Testis (tissue), 3 donors: ENCODE data around the gene RNF224. TPM values are rescaled to one million over a fixed set of nuclear protein-coding genes. Genes with fewer than 3 reads are reported as not detected.

Experiments used
- DNase-seq: peaks from one replicate; pipeline ENCODE4 v3.0.0-alpha.2; 2019
- H3K27ac ChIP-seq, 2 donors: fragments of 200-600 bp; sonication (generic); one replicate each; pipeline ENCODE4 v1.5.1; 2019
- H3K27me3 ChIP-seq: fragments of 200-600 bp; sonication (generic); one replicate; pipeline ENCODE4 v1.5.1; 2019
- H3K36me3 ChIP-seq: fragments of 200-600 bp; sonication (generic); one replicate; pipeline ENCODE4 v1.5.1; 2017; ENCODE audit warnings: low read depth; ENCODE audit errors: missing control alignments
- H3K4me1 ChIP-seq: fragments of 200-600 bp; sonication (generic); one replicate; pipeline ENCODE4 v1.5.1; 2019
- H3K4me3 ChIP-seq, 2 donors: fragments of 200-600 bp; sonication (generic); one replicate each; pipeline ENCODE4 v1.5.1; 2017 to 2019
- H3K9me3 ChIP-seq: fragments of 200-600 bp; sonication (generic); one replicate; pipeline ENCODE4 v1.5.1; 2017
- POLR2A ChIP-seq: fragments of 450-650 bp; IDR thresholded peaks from one replicate; pipeline ENCODE4 v1.6.1; 2017; ENCODE audit warnings: antibody characterized with exemption, mild to moderate bottlenecking, moderate library complexity
- WGBS, 2 donors: methylation state at CpG; one replicate each; pipeline ENCODE4 v1.1.5; 2018; 5-methylcytosine and 5-hydroxymethylcytosine counted together
- intact Hi-C: fragments of 100-400 bp; cut with DNase I; formaldehyde crosslinking; loops from one replicate; pipeline ENCODE4 v1.15.1; 2023; ENCODE audit warnings: low total_unique reads
- polyA plus RNA-seq: library from polyadenylated mRNA; stranded (reverse); fragments of 350-450 nt; fragmentation: Illumina TruSeq; extraction: RNeasy Lipid Tissue Mini Kit (QIAGEN cat#74804); gene quantifications from one replicate; pipeline ENCODE4 v1.2.3, GENCODE V29; 2014; ENCODE audit warnings: low read depth, low replicate concordance; ENCODE audit not compliant: insufficient read depth
- total RNA-seq, 2 donors: library from RNA; depleted of rRNA; stranded (reverse); fragments of >200 nt; gene quantifications; one replicate each; pipeline ENCODE4 v1.2.3, GENCODE V29; 2016
- TF ChIP-seq, protein P1 (sequence below), 3 experiments: fragments of 450-650 bp in 2 of 3; fragments of 200-600 bp in 1 of 3; sonication (generic) in 1 of 3; IDR thresholded peaks; one replicate each; pipeline ENCODE4 v1.5.1; 2016 to 2019; ENCODE audit warnings: antibody characterized with exemption in 3 of 3, mild to moderate bottlenecking in 2 of 3, moderate library complexity in 1 of 3

Gene RNF224
- total and polyA plus RNA-seq, 3 donors from 2014 or later: 0.17 to 0.71 (median 0.37) TPM

DNA sequence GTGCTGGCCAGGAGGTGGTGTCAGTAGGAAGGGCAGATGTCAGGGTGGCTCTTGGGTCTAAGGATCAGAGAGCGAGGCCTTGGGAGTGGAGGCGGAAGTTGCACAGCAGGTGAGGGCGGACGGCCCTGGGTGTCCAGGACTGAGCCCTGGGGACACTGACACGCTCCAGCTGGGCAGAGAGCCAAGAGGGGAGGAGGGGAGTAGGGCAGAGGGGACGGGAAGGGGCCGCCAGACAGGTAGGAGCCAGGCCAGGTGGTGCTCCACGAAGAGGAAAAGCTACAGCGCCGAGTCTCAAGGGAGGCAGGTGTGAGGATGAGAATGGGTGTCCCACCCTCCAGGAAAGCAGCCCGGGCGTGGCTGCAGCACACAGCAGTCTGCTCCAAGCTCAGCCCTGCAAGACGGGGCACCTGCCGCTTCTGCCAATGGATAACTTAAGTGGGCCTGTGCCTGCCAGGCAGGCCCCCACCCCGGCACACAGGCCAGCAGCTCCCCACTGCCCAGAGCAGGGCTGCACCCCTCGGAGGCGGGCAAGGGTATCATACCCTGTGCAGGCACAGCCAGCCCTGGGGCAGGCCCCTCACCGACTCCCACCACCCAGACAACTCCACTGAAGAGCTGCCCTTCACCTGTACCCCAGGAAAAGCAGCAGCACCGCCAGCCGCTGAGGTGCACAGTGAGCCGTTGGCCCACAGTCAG lies 31.6 kb upstream of the RNF224 start:
- no peak for TF ChIP-seq POLR2A
- TF ChIP-seq, protein P1, sequence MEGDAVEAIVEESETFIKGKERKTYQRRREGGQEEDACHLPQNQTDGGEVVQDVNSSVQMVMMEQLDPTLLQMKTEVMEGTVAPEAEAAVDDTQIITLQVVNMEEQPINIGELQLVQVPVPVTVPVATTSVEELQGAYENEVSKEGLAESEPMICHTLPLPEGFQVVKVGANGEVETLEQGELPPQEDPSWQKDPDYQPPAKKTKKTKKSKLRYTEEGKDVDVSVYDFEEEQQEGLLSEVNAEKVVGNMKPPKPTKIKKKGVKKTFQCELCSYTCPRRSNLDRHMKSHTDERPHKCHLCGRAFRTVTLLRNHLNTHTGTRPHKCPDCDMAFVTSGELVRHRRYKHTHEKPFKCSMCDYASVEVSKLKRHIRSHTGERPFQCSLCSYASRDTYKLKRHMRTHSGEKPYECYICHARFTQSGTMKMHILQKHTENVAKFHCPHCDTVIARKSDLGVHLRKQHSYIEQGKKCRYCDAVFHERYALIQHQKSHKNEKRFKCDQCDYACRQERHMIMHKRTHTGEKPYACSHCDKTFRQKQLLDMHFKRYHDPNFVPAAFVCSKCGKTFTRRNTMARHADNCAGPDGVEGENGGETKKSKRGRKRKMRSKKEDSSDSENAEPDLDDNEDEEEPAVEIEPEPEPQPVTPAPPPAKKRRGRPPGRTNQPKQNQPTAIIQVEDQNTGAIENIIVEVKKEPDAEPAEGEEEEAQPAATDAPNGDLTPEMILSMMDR (IDR thresholded peaks at IDR 0.05): no peak
- Histone ChIP-seq H3K27ac (no peak overlapping the region), H3K27me3 (no peaks in the 10 kb centered on the region), H3K4me1 (peaks cover 24% of the 10 kb centered on the region), H3K36me3 (no peaks in the 10 kb centered on the region), H3K9me3 (no peaks in the 10 kb centered on the region), H3K4me3 (no peak overlapping the region)
- WGBS, 2 donors: 85 to 88% methylated on average over 19 to 21 of the region's 21 CpGs
- intact Hi-C loops: no loop called here
- no peak for DNase-seq

DNA sequence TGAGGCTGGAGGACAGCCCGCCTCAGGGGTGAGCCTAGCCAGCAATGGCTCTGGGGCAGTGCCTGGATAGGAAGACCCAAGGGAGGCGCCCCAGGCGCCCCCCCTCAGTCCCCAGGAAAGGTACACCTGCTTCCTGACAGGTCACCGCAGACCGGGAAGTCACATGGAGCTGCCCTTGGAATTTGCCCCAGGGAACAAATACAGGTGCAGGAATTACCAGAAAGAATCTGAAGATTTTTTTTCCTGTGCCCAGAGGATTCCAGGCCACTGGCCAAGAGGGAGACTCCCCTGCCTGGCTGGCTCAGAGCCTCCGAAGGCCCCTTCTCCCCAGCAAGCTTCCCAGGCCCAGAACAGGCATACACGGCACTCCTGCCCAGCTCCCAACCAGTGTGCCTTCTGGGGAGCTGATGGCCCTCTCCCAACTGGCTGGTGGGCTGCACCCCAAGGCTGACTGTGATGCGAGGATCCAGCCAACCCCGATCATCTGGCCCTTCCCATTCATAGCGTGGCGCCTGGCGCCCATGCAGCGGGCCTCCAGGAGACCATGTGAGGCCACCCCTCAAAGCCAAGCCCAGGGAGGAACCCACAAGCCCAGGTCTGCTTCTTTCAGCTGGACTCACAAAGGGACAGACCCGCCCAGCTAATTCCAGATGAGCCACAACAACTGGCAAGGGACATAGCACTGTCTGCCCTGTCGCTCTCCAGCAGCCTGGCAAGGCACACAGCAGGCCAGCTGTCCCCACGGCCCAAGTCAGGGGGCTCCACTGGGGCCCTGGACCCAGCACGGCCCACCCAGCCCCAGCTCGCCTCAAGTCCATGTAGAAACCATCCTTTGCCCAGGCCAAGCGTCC lies 29.0 kb upstream of the RNF224 start:
- Histone ChIP-seq H3K36me3 (no peaks in the 10 kb centered on the region), H3K4me3 (no peak overlapping the region), H3K4me1 (peaks cover 36% of the 10 kb centered on the region), H3K9me3 (no peaks in the 10 kb centered on the region), H3K27ac (no peak overlapping the region), H3K27me3 (no peaks in the 10 kb centered on the region)
- 70 to 84% methylated on average over 7 to 19 of the region's 19 CpGs for WGBS, 2 donors
- no peak for DNase-seq
- intact Hi-C loops: no loop called here
- no peak for TF ChIP-seq POLR2A
- TF ChIP-seq, protein P1 (IDR thresholded peaks at IDR 0.05): no peak

DNA sequence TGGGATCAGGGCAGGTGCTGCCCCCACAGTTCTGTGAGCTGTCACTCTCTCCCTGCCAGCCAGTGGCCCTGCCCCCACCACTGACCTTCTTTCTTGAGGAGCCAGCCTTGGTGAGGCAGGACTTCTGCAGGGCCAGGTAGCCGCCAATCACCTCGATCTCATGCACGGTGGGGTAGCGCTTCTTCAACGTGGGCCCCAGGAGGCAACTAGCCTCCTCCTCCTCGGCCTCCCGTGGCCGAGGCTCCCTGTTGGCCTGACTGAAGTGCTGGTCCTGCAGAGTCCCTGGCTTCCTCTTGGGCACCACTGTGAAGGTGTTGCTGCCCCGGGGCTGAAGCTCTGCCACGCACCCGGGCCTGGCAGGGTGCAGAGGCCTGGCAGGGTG lies 28.4 kb upstream of the RNF224 start:
- peaks cover 40% of the 10 kb centered on the region for H3K4me1 ChIP-seq
- H3K9me3 ChIP-seq: no peaks in the 10 kb centered on the region
- H3K36me3 ChIP-seq: no peaks in the 10 kb centered on the region
- H3K4me3 ChIP-seq: no peak overlapping the region
- DNase-seq: no peak
- no peaks in the 10 kb centered on the region for H3K27me3 ChIP-seq
- 56% methylated on average over 11 of the region's 11 CpGs; no CpG with 5 or more reads in 1 of the 2 donors for WGBS, 2 donors
- no peak for TF ChIP-seq POLR2A
- TF ChIP-seq, protein P1 (IDR thresholded peaks at IDR 0.05): no peak
- H3K27ac ChIP-seq: no peak overlapping the region
- intact Hi-C loops: no loop called here

DNA sequence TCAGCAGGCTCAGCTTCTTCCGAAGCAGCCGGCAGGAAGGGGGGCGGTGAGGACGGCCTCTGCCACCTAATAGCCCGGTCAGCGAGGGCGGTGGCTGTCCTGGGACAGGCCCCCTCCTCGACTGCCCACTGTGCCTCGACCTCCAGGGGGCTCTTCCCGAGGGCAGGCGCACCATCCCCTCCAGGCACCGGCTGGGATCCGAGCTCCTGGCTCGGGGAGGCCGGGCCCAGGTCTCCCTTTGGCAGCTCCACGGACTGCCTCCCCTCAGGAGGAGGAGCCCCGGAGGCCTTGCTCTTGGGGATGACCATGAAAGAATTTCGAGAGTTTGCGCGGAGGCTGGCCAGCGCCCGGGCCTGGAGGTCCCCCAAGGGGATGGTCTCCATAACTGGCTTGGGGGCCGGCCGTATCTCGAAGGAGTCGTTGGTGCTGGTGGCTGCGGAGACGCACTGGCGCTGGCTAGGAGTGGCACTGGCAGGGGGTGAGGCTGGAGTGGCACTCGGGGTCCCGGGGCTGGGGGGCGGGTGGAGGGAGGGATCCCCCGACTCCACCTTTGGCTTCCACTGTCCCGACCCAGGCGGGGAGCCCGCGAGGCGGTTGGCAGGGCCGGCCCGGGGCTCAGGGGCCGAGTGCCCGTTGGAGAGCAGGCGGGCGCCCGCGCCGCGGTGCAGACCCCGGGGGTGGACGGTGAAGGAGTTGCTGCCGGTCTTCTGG lies 27.7 kb upstream of the RNF224 start:
- DNase-seq: no peak
- no peaks in the 10 kb centered on the region for H3K9me3 ChIP-seq
- TF ChIP-seq POLR2A: no peak
- TF ChIP-seq, protein P1 (IDR thresholded peaks at IDR 0.05): no peak
- H3K4me3 ChIP-seq: no peak overlapping the region
- peaks cover 46% of the 10 kb centered on the region for H3K4me1 ChIP-seq
- intact Hi-C loops: no loop called here
- 2 to 8% methylated on average over 7 to 38 of the region's 51 CpGs for WGBS, 2 donors
- no peaks in the 10 kb centered on the region for H3K36me3 ChIP-seq
- no peaks in the 10 kb centered on the region for H3K27me3 ChIP-seq
- no peak overlapping the region for H3K27ac ChIP-seq
